HepG2 (cell line): ENCODE results near the gene GJB4. TPM values are rescaled to one million over a fixed set of nuclear protein-coding genes. Genes with fewer than 3 reads are reported as not detected.

ENCODE experiments used
- ATAC-seq: fragments of 200-7000 bp; cut with Tn5 transposase; 3 replicates; pipeline ENCODE4 v1.9.1; 2020; ENCODE audit warnings: mild to moderate bottlenecking, moderate library complexity
- BruUV-seq: library from RNA; stranded (reverse); fragments of 400-500 nt; replicated peaks from 2 replicates; lab custom pipeline; 2021; lab: Mats Ljungman, UMichigan
- CTCF ChIA-PET: fragments of 300-600 bp; formaldehyde crosslinking; extraction: SDS; loops from one replicate; lab custom pipeline; 2021; ENCODE audit warnings: low total read pairs, inconsistent platforms, low intra/inter-chr PET ratio; lab: Yijun Ruan, JAX
- POLR2A ChIA-PET: fragments of 350-600 bp; sonication (Branson Sonifier 250); formaldehyde crosslinking; loops from one replicate; lab custom pipeline; 2020; ENCODE audit warnings: antibody characterized with exemption, inconsistent platforms; lab: Yijun Ruan, JAX
- DNase-seq: peaks from one replicate; pipeline ENCODE4 v3.0.0-alpha.2; 2015; ENCODE audit warnings: low spot score
- FAIRE-seq: peaks from 3 replicates; lab custom pipeline; 2011; peaks lifted over from hg19 to GRCh38; lab: Jason Lieb, UNC
- H2AFZ ChIP-seq: one replicate; pipeline ENCODE4 v1.6.1; 2011; ENCODE audit warnings: low read length, inconsistent platforms
- H3K27ac ChIP-seq: fragments of 300-600 bp; 3 replicates; pipeline ENCODE4 v1.8.0; 2011; ENCODE audit warnings: mixed run types, mild to moderate bottlenecking, mixed read lengths, low read length, inconsistent platforms; ENCODE audit not compliant: insufficient read depth; ENCODE audit errors: extremely low read length
- H3K27me3 ChIP-seq, 2 experiments: fragments of 200-600 bp in 1 of 2; 2 replicates in 1 of 2; 3 replicates in 1 of 2; pipeline versions ENCODE4 v1.6.0 to v1.8.0; 2011; ENCODE audit warnings: low read length in 2 of 2, mild to moderate bottlenecking in 2 of 2, moderate library complexity in 2 of 2, inconsistent platforms in 1 of 2; ENCODE audit not compliant: insufficient read depth in 2 of 2, control insufficient read depth in 1 of 2
- H3K36me3 ChIP-seq, 2 experiments: fragments of 200-600 bp in 1 of 2; replicated peaks in 1 of 2; 2 replicates in 1 of 2; 3 replicates in 1 of 2; pipeline versions ENCODE4 v1.5.1 to v1.8.0; 2011; ENCODE audit warnings: low read length in 2 of 2, inconsistent platforms in 1 of 2; ENCODE audit not compliant: insufficient read depth in 2 of 2, control insufficient read depth in 1 of 2
- H3K4me1 ChIP-seq: 2 replicates; pipeline ENCODE4 v1.5.1; 2012; ENCODE audit warnings: low read length, inconsistent platforms; ENCODE audit not compliant: insufficient read depth
- H3K4me2 ChIP-seq: 2 replicates; pipeline ENCODE4 v1.6.0; 2011; ENCODE audit warnings: low read depth, low read length, inconsistent platforms
- H3K4me3 ChIP-seq, 3 experiments: fragments of 200-600 bp in 1 of 3; sonication (generic), shearing (Covaris generic) in 1 of 3; replicated peaks in 1 of 3; 2 replicates each; pipeline ENCODE4 v1.5.1; 2011 to 2016; ENCODE audit warnings: low read length in 3 of 3, inconsistent platforms in 2 of 3, low read depth in 2 of 3, mild to moderate bottlenecking in 2 of 3, control low read depth in 1 of 3, mixed read lengths in 1 of 3; ENCODE audit not compliant: insufficient read depth in 1 of 3
- H3K79me2 ChIP-seq: one replicate; pipeline ENCODE4 v1.6.1; 2011; ENCODE audit warnings: low read length, inconsistent platforms; ENCODE audit not compliant: insufficient read depth
- H3K9ac ChIP-seq: 2 replicates; pipeline ENCODE4 v1.6.0; 2011; ENCODE audit warnings: mild to moderate bottlenecking, low read depth, low read length, inconsistent platforms; ENCODE audit not compliant: insufficient read depth
- H3K9me3 ChIP-seq: 2 replicates; pipeline ENCODE4 v1.5.1; 2012; ENCODE audit warnings: mild to moderate bottlenecking, low read length
- H4K20me1 ChIP-seq: 2 replicates; pipeline ENCODE4 v1.6.0; 2011; ENCODE audit warnings: inconsistent platforms, mild to moderate bottlenecking, low read length, moderate library complexity; ENCODE audit not compliant: insufficient read depth
- GATAD1 ChIP-seq: IDR thresholded peaks from 2 replicates; pipeline ENCODE4 v1.6.1; 2016; ENCODE audit warnings: missing genetic modification reagents, missing compliant biosample characterization
- KDM2A ChIP-seq: sonication (generic); formaldehyde crosslinking; IDR thresholded peaks from 2 replicates; pipeline ENCODE4 v1.4.0; 2020; ENCODE audit warnings: low read depth, missing genetic modification reagents, borderline replicate concordance
- KLF12 ChIP-seq: sonication (generic); formaldehyde crosslinking; IDR thresholded peaks from 2 replicates; pipeline ENCODE4 v1.4.0; 2020; ENCODE audit warnings: missing genetic modification reagents, borderline replicate concordance
- POLR2AphosphoS5 ChIP-seq: IDR thresholded peaks from 2 replicates; pipeline ENCODE4 v1.6.1; 2012; ENCODE audit warnings: low read depth, low read length
- PRPF4 ChIP-seq: fragments of 200-400 bp; formaldehyde crosslinking; IDR thresholded peaks from 2 replicates; pipeline ENCODE4 v1.6.1; 2016; ENCODE audit warnings: low read length, low read depth; ENCODE audit not compliant: poor library complexity, severe bottlenecking
- SALL1 ChIP-seq: sonication (generic); formaldehyde crosslinking; IDR thresholded peaks from 2 replicates; pipeline ENCODE4 v1.8.0; 2022; ENCODE audit warnings: mild to moderate bottlenecking, missing genetic modification reagents
- SIN3B ChIP-seq: fragments of 150-350 bp; IDR thresholded peaks from 2 replicates; pipeline ENCODE4 v1.6.1; 2014; ENCODE audit warnings: low read length
- TBX2 ChIP-seq: sonication (generic); formaldehyde crosslinking; IDR thresholded peaks from 2 replicates; pipeline ENCODE4 v1.5.0; 2020; ENCODE audit warnings: missing genetic modification reagents, mild to moderate bottlenecking, borderline replicate concordance
- THYN1 ChIP-seq: sonication (generic); formaldehyde crosslinking; IDR thresholded peaks from 2 replicates; pipeline ENCODE4 v1.8.1; 2023; ENCODE audit warnings: low read depth, mild to moderate bottlenecking, moderate library complexity, missing genetic modification reagents, borderline replicate concordance
- ZBTB38 ChIP-seq: sonication (generic); formaldehyde crosslinking; IDR thresholded peaks from 2 replicates; pipeline ENCODE4 v1.5.1; 2020; ENCODE audit warnings: mild to moderate bottlenecking, missing genetic modification reagents
- ZC3H13 ChIP-seq: sonication (generic); formaldehyde crosslinking; IDR thresholded peaks from 2 replicates; pipeline ENCODE4 v1.8.1; 2023; ENCODE audit warnings: mild to moderate bottlenecking, missing genetic modification reagents, moderate library complexity
- ZNF138 ChIP-seq: sonication (generic); formaldehyde crosslinking; IDR thresholded peaks from 2 replicates; pipeline ENCODE4 v1.5.0; 2020; ENCODE audit warnings: mild to moderate bottlenecking, low read depth, missing genetic modification reagents
- ZNF333 ChIP-seq: sonication (generic); formaldehyde crosslinking; IDR thresholded peaks from 2 replicates; pipeline ENCODE4 v1.4.0; 2020; ENCODE audit warnings: mild to moderate bottlenecking, missing genetic modification reagents, borderline replicate concordance
- ZNF337 ChIP-seq: sonication (generic); formaldehyde crosslinking; IDR thresholded peaks from 2 replicates; pipeline ENCODE4 v1.5.1; 2020; ENCODE audit warnings: missing genetic modification reagents, low read depth, mild to moderate bottlenecking, borderline replicate concordance
- ZNF451 ChIP-seq: sonication (generic); formaldehyde crosslinking; IDR thresholded peaks from 2 replicates; pipeline ENCODE4 v1.5.0; 2020; ENCODE audit warnings: mild to moderate bottlenecking, missing genetic modification reagents
- ZNF570 ChIP-seq: sonication (generic); formaldehyde crosslinking; IDR thresholded peaks from 2 replicates; pipeline ENCODE4 v1.4.0; 2020; ENCODE audit warnings: mild to moderate bottlenecking, missing genetic modification reagents, borderline replicate concordance
- ZNF589 ChIP-seq: sonication (generic); formaldehyde crosslinking; conservative IDR thresholded peaks from 2 replicates; pipeline ENCODE4 v1.8.0; 2022; ENCODE audit warnings: mild to moderate bottlenecking, moderate library complexity, missing genetic modification reagents
- WGBS: methylation state at CpG from one replicate; pipeline ENCODE4 v1.1.6; 2017; ENCODE audit warnings: low lambda C conversion rate; 5-methylcytosine and 5-hydroxymethylcytosine counted together
- in situ Hi-C: cut with HindIII; loops from 2 replicates; pipeline ENCODE4 v1.10.0; 2017; ENCODE audit warnings: low pct_unique_long_range_greater_than_20kb; ENCODE audit not compliant: extremely low pct_ligation_motif_present
- intact Hi-C: fragments of 100-400 bp; cut with micrococcal nuclease; formaldehyde crosslinking; loops from one replicate; pipeline ENCODE4 v1.10.0; 2022; ENCODE audit not compliant: unreplicated experiment
- polyA plus RNA-seq, 8 experiments: library from polyadenylated mRNA; depleted of rRNA in 3 of 8; stranded (reverse) in 7 of 8; unstranded in 1 of 8; fragments of >200 nt; fragmentation: Illumina TruSeq in 4 of 8; extraction: Trizol in 4 of 8; gene quantifications; 2 replicates each; pipeline versions ENCODE4 v1.2.1 to v1.2.3, GENCODE V29; 2011 to 2016; ENCODE audit warnings: low read depth in 4 of 8, missing spikeins in 1 of 8, mixed read lengths in 1 of 8; ENCODE audit not compliant: insufficient read depth in 1 of 8
- total RNA-seq, 5 experiments: library from RNA; depleted of rRNA; stranded (reverse); fragments of >200 nt; fragmentation: Illumina TruSeq; extraction: Trizol; gene quantifications; 2 replicates each; pipeline ENCODE4 v1.2.3, GENCODE V29; 2016; ENCODE audit warnings: low read depth in 1 of 5
- TF ChIP-seq, protein P1 (sequence below): sonication (generic); formaldehyde crosslinking; IDR thresholded peaks from 2 replicates; pipeline ENCODE4 v1.8.0; 2022; ENCODE audit warnings: missing genetic modification reagents, mild to moderate bottlenecking, borderline replicate concordance
- TF ChIP-seq, protein P2 (sequence below): sonication (generic); formaldehyde crosslinking; IDR thresholded peaks from 2 replicates; pipeline ENCODE4 v1.5.0; 2020; ENCODE audit warnings: missing genetic modification reagents

Gene GJB4
- total and polyA plus RNA-seq, 2 of the 13 experiments (the other 11 are each of a cell fraction or from before 2014, with no cell fraction given) = not detected

DNA sequence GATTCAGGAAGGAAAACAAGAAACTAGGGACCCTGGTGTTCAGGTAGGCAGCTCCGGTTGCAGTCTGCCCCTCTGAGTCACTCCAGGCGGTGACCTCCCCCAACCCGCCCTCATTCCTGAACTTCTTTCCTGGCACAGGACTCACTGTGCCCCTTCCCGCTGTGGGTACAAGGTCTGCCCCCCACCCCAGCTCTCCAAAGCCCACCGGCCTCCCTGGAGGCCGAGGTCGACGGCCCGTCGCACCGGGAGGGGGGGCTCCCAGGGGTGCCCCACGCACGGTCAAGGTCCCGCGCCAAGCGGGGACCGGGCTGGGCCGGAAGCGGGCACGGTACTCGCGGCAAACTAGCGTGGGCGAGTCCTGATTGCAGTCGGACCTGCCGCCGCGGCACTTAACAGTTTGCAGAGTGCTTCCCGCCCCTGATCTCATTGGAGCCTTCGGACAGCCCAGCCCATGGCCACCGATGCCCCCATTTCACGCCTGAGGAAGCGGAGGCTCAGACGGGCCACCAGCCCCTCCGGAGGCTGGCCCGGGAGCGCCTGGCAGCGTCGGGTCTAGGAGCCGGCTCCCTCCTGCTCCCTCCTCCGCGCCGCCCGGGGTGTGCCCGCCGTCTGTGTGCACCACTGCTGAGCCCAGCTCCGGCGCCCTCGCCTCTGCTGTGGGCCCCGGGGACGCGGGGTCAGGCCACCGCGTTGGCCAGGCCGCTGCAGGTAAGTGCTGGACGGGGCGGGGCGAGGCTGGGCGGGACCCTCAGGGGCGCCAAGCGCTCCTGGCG, 21.7 kb downstream of the GJB4 start, which contains the start of gene GJB3 (continued):
- TF ChIP-seq PRPF4 = no peak
- TF ChIP-seq ZNF589 (CRISPR knock-in tag) = no peak
- TF ChIP-seq GATAD1 (CRISPR knock-in tag) = no peak

DNA sequence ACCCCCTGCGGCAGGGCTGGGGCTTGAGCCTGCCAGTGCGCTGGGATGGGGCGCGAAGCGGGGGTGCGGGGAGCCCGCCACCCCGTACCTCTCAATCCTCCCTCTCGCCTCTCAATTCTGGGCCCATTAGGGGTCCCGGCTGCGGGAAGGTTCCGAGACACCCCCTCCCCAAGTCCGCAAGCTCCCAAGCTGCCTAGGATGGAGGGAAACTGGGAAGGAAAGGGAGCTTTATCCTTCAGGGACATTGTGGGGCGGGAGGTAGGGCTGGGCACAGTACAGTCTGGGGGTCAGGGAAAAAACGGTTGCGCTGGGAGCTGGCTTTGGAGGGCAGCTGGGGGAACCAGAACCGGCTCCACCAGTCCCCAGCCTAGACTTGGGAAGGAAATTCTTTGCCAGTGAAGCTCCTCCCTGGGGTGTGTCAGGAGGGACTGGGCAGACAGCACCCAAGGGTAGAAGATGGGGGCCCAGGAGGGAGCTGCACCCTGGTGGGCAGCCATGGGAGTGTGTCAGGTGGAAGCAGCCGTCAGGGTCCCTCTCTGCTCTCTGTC, 22.4 kb downstream of the GJB4 start:
- in situ Hi-C loops (no loop called here), intact Hi-C loops (no loop called here)

More for the DNA sequence above, 22.4 kb downstream of the GJB4 start:
- DNase-seq (no peak), FAIRE-seq (no peak), ATAC-seq (peak; percentile 31; the same call in 2 of the 3 replicates)
- no peak overlapping the region for H3K27ac ChIP-seq
- H3K79me2 ChIP-seq = no peaks in the 10 kb centered on the region
- no peaks in the 10 kb centered on the region for H3K9me3 ChIP-seq
- no TSS peak for BruUV-seq
- H2AFZ ChIP-seq = no peak overlapping the region
- peaks cover 10 to 32% of the 10 kb centered on the region in 2 experiments; a peak in 3 of 5 replicates for H3K27me3 ChIP-seq
- no peak overlapping the region for H3K4me3 ChIP-seq
- CTCF ChIA-PET = no interaction called here
- WGBS = 37% methylated on average over 9 of the region's 18 CpGs
- no peaks in the 10 kb centered on the region for H4K20me1 ChIP-seq
- H3K4me2 ChIP-seq = no peak overlapping the region
- H3K9ac ChIP-seq = no peak overlapping the region
- TF ChIP-seq, protein P1, sequence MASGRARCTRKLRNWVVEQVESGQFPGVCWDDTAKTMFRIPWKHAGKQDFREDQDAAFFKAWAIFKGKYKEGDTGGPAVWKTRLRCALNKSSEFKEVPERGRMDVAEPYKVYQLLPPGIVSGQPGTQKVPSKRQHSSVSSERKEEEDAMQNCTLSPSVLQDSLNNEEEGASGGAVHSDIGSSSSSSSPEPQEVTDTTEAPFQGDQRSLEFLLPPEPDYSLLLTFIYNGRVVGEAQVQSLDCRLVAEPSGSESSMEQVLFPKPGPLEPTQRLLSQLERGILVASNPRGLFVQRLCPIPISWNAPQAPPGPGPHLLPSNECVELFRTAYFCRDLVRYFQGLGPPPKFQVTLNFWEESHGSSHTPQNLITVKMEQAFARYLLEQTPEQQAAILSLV = no peak
- TF ChIP-seq POLR2AphosphoS5 (no peak), TBX2 (CRISPR knock-in tag) (no peak), ZNF570 (CRISPR knock-in tag) (no peak), KDM2A (no peak), ZBTB38 (CRISPR knock-in tag) (no peak), ZC3H13 (CRISPR knock-in tag) (no peak), ZNF337 (CRISPR knock-in tag) (no peak), ZNF333 (CRISPR knock-in tag) (no peak), THYN1 (CRISPR knock-in tag) (no peak), KLF12 (CRISPR knock-in tag) (no peak), SIN3B (no peak), SALL1 (CRISPR knock-in tag) (no peak), ZNF138 (CRISPR knock-in tag) (no peak), ZNF451 (CRISPR knock-in tag) (no peak)
- TF ChIP-seq, protein P2, sequence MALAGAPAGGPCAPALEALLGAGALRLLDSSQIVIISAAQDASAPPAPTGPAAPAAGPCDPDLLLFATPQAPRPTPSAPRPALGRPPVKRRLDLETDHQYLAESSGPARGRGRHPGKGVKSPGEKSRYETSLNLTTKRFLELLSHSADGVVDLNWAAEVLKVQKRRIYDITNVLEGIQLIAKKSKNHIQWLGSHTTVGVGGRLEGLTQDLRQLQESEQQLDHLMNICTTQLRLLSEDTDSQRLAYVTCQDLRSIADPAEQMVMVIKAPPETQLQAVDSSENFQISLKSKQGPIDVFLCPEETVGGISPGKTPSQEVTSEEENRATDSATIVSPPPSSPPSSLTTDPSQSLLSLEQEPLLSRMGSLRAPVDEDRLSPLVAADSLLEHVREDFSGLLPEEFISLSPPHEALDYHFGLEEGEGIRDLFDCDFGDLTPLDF (CRISPR knock-in tag) = no peak
- no peaks in the 10 kb centered on the region for H3K4me1 ChIP-seq
- POLR2A ChIA-PET = no interaction called here
- no peaks in the 10 kb centered on the region for H3K36me3 ChIP-seq
